Measurements from ENCODE around the gene DBT. TPM values are rescaled to one million over a fixed set of nuclear protein-coding genes. Genes with fewer than 3 reads are reported as not detected.

DBT gene
- total RNA-seq, 4 donors from 2014 or later: 6.4 to 15.2 (median 10.5) TPM

- intact Hi-C loops (cut with DNase I; ENCODE audit: low total_unique reads): no loop called here
- Histone ChIP-seq H3K27me3 (no peaks in the 10 kb centered on the region), H3K4me1 (no peaks in the 10 kb centered on the region), H3K27ac (no peak overlapping the region), H3K36me3 (no peaks in the 10 kb centered on the region), H3K9me3 (no peaks in the 10 kb centered on the region), H3K4me3 (no peak overlapping the region)
- TF ChIP-seq POLR2A (IDR thresholded peaks at IDR 0.05) (no peak), CTCF (IDR thresholded peaks at IDR 0.05) (no peak)
- no peak for DNase-seq
These were observed 28.2 kb upstream of the DBT start for GRCh38 chr1:100277866-100278265.

- no peak overlapping the region for H3K27ac ChIP-seq
- no peaks in the 10 kb centered on the region for H3K4me1 ChIP-seq
- no peaks in the 10 kb centered on the region for H3K36me3 ChIP-seq
- no peak overlapping the region for H3K4me3 ChIP-seq
- no peaks in the 10 kb centered on the region for H3K9me3 ChIP-seq
- H3K27me3 ChIP-seq: no peaks in the 10 kb centered on the region
- DNase-seq: no peak
- TF ChIP-seq CTCF (IDR thresholded peaks at IDR 0.05) (no peak), POLR2A (IDR thresholded peaks at IDR 0.05) (no peak)
- intact Hi-C loops (cut with DNase I; ENCODE audit: low total_unique reads): no loop called here
These were observed 18.6 kb upstream of the DBT start for GRCh38 chr1:100268202-100268601.

- Histone ChIP-seq H3K9me3 (no peaks in the 10 kb centered on the region), H3K4me3 (peak overlapping the region in 1 of 2 donors; percentile 68), H3K4me1 (no peaks in the 10 kb centered on the region), H3K36me3 (no peaks in the 10 kb centered on the region), H3K27me3 (no peaks in the 10 kb centered on the region), H3K27ac (no peak overlapping the region)
- intact Hi-C loops (cut with DNase I; ENCODE audit: low total_unique reads): no loop called here
- no peak for TF ChIP-seq CTCF (IDR thresholded peaks at IDR 0.05)
- TF ChIP-seq POLR2A (IDR thresholded peaks at IDR 0.05): no peak
- DNase-seq: no peak
These were observed 17.6 kb upstream of the DBT start for GRCh38 chr1:100267284-100267683.

- H3K36me3 ChIP-seq: no peaks in the 10 kb centered on the region
- TF ChIP-seq POLR2A (IDR thresholded peaks at IDR 0.05) (no peak), CTCF (IDR thresholded peaks at IDR 0.05) (no peak)
- H3K27me3 ChIP-seq: no peaks in the 10 kb centered on the region
- H3K9me3 ChIP-seq: no peaks in the 10 kb centered on the region
- no peaks in the 10 kb centered on the region for H3K4me1 ChIP-seq
- DNase-seq: no peak
- peak overlapping the region; percentile 79 to 83 for H3K27ac ChIP-seq
- intact Hi-C loops (cut with DNase I; ENCODE audit: low total_unique reads): no loop called here
- peak overlapping the region; percentile 68 to 99 for H3K4me3 ChIP-seq
These were observed 17.1 kb upstream of the DBT start for GRCh38 chr1:100266741-100267140.

GRCh38 chr1:100265931-100266740, 16.5 kb upstream of the DBT start, which contains the start of gene RTCA:
Gene RTCA, plus strand, starts transcription at chr1:100266216. Its CDS starts 160 bp downstream, at chr1:100266376.
- Histone ChIP-seq H3K36me3 (no peaks in the 10 kb centered on the region), H3K9me3 (no peaks in the 10 kb centered on the region), H3K4me1 (no peaks in the 10 kb centered on the region), H3K27ac (peak within 1 kb of the TSS; percentile 79 to 83), H3K27me3 (no peaks in the 10 kb centered on the region), H3K4me3 (peak within 1 kb of the TSS; percentile 68 to 99)
- TF ChIP-seq CTCF (IDR thresholded peaks at IDR 0.05): peak in 1 of 4 experiments; percentile 8
- TF ChIP-seq POLR2A (IDR thresholded peaks at IDR 0.05): peak; percentile 54 to 83
- intact Hi-C loops (cut with DNase I; ENCODE audit: low total_unique reads): no loop called here
- peak; percentile 93 to 96 for DNase-seq
